Stimulated activated naive B cell treated with anti-CD40 and anti-IgM and Interleukin-4, amounts not matched to agents 10 μg/mL and 1 μg/mL and 100 μg/mL, for 72 hours (primary cell): ENCODE measurements around the gene USF3.

Experiments used
- ATAC-seq, 2 donors: fragments of 150-1000 bp; cut with Tn5 transposase; replicated peaks; 2 replicates each; pipeline ENCODE4 v1.10.0; 2021; ENCODE audit warnings: moderate library complexity in 1 of 2
- DNase-seq: peaks from one replicate; pipeline ENCODE4 v3.0.0; 2021
- H3K27ac Mint-ChIP-seq: one replicate; pipeline ENCODE4 v1.8.0; 2022; ENCODE audit warnings: mild to moderate bottlenecking, mixed read lengths
- H3K27me3 Mint-ChIP-seq, 2 donors: one replicate each; pipeline ENCODE4 v1.8.0; 2022; ENCODE audit warnings: mixed read lengths in 2 of 2
- H3K36me3 Mint-ChIP-seq, 2 donors: one replicate each; pipeline ENCODE4 v1.8.0; 2022; ENCODE audit warnings: mixed read lengths in 2 of 2, mild to moderate bottlenecking in 1 of 2
- H3K4me1 Mint-ChIP-seq, 2 donors: one replicate each; pipeline ENCODE4 v1.8.0; 2022; ENCODE audit warnings: mixed read lengths in 2 of 2, mild to moderate bottlenecking in 1 of 2
- H3K4me3 Mint-ChIP-seq, 2 donors: one replicate each; pipeline ENCODE4 v1.8.0; 2022; ENCODE audit warnings: mild to moderate bottlenecking in 2 of 2, mixed read lengths in 2 of 2, moderate library complexity in 1 of 2
- H3K9me3 Mint-ChIP-seq, 2 donors: one replicate each; pipeline ENCODE4 v1.8.0; 2022; ENCODE audit warnings: mixed read lengths in 2 of 2, mild to moderate bottlenecking in 1 of 2

The USF3 gene, protein sequence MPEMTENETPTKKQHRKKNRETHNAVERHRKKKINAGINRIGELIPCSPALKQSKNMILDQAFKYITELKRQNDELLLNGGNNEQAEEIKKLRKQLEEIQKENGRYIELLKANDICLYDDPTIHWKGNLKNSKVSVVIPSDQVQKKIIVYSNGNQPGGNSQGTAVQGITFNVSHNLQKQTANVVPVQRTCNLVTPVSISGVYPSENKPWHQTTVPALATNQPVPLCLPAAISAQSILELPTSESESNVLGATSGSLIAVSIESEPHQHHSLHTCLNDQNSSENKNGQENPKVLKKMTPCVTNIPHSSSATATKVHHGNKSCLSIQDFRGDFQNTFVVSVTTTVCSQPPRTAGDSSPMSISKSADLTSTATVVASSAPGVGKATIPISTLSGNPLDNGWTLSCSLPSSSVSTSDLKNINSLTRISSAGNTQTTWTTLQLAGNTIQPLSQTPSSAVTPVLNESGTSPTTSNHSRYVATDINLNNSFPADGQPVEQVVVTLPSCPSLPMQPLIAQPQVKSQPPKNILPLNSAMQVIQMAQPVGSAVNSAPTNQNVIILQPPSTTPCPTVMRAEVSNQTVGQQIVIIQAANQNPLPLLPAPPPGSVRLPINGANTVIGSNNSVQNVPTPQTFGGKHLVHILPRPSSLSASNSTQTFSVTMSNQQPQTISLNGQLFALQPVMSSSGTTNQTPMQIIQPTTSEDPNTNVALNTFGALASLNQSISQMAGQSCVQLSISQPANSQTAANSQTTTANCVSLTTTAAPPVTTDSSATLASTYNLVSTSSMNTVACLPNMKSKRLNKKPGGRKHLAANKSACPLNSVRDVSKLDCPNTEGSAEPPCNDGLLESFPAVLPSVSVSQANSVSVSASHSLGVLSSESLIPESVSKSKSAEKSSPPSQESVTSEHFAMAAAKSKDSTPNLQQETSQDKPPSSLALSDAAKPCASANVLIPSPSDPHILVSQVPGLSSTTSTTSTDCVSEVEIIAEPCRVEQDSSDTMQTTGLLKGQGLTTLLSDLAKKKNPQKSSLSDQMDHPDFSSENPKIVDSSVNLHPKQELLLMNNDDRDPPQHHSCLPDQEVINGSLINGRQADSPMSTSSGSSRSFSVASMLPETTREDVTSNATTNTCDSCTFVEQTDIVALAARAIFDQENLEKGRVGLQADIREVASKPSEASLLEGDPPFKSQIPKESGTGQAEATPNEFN (N-terminal part only)

DNA sequence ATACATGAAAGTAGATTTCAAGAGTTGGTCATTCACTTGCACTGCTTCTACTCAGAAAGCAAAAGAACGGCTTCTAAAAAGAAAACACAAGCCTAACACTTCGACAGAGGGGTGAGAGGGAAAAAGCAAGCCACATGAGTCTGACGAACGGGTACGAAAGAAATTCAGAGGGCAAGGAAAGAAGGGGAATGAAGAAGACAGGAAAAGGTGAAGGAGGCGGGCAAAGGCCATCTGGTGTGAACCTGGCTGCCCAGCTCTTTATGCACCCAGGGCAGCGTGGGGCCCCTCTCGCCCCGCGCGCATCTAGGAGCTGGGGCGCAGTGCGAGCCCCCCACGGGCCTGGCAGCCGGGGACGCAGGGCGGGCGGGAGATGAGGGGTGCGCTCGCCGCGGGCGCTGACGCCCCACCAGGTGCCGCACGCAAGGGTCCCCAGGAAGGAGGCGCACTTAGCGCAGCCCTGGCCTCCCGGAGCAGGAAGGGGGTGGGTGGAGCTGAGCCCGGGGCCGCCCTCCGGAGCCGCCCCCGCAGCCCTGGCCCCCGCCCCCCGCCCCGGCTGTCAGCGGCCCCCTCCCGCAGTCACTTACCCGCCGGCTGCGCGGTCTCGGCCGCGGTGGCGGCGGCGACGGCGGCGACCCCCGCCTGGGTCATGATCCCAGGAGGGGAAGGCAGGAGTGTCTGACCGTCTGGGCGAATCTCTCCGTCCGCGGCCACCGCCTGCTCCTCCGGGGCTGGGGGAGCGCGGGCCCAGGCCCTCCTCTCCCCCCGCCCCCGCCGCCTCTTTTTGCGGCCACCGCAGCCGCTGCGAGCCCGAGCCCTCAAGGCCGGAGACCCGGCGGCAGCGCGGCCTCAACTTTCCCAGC lies at the start of gene USF3:
Gene USF3, minus strand, starts transcription at position 857 of the 860 bp plus-strand sequence. CDS start 21,764 bp downstream, outside the sequence.
- peak; percentile 74 for DNase-seq
- Mint-ChIP-seq H3K4me1 (peaks cover 22 to 24% of the 10 kb centered on the region in 2 donors), H3K27ac (peak within 1 kb of the TSS; percentile 99), H3K9me3 (no peaks in the 10 kb centered on the region), H3K36me3 (peaks cover 0 to 4% of the 10 kb centered on the region in 2 donors), H3K4me3 (peak within 1 kb of the TSS in 1 of 2 donors; percentile 99), H3K27me3 (no peaks in the 10 kb centered on the region)
- ATAC-seq = peak; percentile 75 to 78

DNA sequence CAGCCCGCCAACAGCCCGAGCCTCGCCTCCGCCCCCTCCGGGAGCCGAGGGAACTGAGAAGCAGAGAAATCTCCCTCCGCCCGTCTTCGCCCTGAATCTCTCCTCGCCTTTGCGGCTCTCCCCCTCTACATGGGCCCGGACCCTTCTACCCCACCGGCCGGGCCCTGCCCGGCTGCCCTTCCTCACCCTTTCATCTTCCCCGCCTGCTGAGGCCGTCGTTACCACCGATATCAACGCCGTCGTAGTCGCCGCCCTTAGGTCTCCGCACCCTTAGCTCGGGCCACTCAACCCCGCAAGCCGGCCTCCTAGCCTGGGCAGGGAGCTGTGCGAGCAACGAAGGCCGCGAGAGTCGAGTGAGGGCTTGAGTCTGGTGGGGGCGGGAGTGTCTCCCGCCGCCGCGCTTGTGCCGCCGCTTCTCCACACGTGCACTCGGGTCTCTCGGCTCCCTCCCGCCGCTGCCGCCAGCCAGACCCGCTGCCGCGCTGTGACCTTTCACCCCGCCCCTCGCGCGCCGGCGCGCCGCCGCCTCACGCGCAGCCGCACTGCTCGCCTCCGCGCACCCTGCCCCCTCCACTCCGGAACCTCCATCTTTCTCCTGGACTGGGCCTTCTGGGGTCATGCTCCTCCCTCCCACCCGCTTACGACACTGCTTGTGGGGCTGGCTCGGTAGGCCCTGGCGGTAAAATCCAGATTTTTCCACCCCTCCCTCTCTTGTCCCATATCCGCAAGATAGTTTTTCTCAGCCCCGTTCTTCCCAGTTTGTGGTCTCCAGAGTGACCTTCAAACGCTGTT lies 49.5 kb upstream of the USF3 start, which contains the start of gene NAA50:
Gene NAA50, minus strand, starts transcription at position 494 of the 792 bp plus-strand sequence. Its CDS starts 300 bp downstream, at position 194.
- H3K27ac Mint-ChIP-seq = peak within 1 kb of the TSS; percentile 100
- no peaks in the 10 kb centered on the region for H3K27me3 Mint-ChIP-seq
- H3K4me3 Mint-ChIP-seq = peak within 1 kb of the TSS; percentile 88 to 93
- H3K9me3 Mint-ChIP-seq = no peaks in the 10 kb centered on the region
- H3K36me3 Mint-ChIP-seq = peaks cover 8 to 14% of the 10 kb centered on the region in 2 donors
- DNase-seq (peak; percentile 87), ATAC-seq (peak; percentile 77 to 80)
- peaks cover 28 to 69% of the 10 kb centered on the region in 2 donors for H3K4me1 Mint-ChIP-seq

DNA sequence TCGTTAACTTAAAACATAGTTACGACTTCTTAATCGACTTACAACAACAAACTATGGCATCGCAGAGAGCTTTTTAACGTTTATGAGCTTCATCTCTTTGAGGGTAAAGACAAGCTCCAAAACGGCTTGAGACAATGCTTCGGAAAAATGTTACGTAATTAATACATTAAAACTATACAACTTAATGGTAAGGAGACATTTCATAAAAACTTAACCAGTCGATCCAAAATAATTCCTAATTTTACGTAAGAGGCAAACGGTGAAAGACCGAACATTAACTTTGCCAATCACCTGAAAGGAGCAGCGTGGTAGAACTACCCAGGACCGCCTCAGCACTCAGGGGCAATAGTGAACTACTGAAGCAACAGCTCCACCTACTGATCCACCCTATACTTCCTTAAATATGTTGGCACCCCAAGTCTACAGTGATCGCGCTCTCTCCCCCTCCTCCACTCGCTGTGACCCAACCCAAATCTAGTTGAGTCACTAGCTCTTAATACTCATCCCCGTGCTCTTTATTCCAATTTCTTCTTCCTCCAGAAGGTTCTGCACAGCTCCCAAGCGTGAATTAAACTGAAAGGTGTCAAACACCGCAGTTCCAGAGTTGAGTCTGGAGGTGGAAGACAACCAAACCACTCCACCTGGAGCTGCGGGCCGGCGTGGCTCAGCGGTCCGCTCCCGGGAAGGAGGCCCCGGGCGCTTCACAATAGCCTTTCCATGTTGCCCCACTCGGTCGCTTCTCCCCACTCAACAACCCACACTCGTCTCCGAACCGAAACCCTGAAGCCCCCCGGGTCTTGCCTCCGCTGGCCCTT lies 48.7 kb upstream of the USF3 start:
- peak overlapping the region; percentile 100 for H3K27ac Mint-ChIP-seq
- H3K4me3 Mint-ChIP-seq = peak overlapping the region; percentile 88 to 93
- H3K36me3 Mint-ChIP-seq = peaks cover 10 to 15% of the 10 kb centered on the region in 2 donors
- H3K9me3 Mint-ChIP-seq = no peaks in the 10 kb centered on the region
- peak; percentile 70 to 72 for ATAC-seq
- no peaks in the 10 kb centered on the region for H3K27me3 Mint-ChIP-seq
- DNase-seq = peak; percentile 69
- H3K4me1 Mint-ChIP-seq = peaks cover 28 to 73% of the 10 kb centered on the region in 2 donors

DNA sequence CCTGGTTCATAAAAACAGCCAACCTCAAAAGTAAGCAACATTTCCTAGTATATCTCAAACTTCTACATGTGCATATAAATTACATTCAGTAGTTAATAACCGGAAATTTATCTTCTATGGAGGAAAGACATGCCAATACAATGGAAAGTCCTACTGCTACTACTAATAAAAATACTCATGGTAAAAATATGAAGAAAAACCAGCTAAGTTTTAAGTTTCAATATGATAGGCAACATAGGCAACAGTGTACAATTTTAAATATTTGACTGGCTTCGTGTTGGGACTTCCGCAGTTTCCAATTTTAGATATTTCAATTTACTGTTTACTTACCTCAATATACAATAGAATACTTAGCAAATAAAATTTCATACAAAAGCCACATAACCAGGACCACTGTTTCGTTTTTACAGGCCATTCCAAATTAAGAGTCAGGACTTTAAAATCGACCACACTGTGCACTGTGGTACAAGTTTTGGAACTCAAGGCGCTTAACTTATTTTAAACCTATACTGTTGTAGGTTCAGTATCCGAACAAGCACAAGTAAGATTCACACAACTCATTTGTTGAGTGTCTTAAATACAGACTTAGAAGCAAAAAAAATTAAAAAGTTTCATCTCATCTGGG lies 46.7 kb upstream of the USF3 start:
- DNase-seq (no peak), ATAC-seq (no peak)
- Mint-ChIP-seq H3K27me3 (no peaks in the 10 kb centered on the region), H3K27ac (no peak overlapping the region), H3K36me3 (peaks cover 10 to 15% of the 10 kb centered on the region in 2 donors), H3K4me1 (peaks cover 19 to 58% of the 10 kb centered on the region in 2 donors), H3K4me3 (peak overlapping the region; percentile 88 to 93), H3K9me3 (no peaks in the 10 kb centered on the region)

DNA sequence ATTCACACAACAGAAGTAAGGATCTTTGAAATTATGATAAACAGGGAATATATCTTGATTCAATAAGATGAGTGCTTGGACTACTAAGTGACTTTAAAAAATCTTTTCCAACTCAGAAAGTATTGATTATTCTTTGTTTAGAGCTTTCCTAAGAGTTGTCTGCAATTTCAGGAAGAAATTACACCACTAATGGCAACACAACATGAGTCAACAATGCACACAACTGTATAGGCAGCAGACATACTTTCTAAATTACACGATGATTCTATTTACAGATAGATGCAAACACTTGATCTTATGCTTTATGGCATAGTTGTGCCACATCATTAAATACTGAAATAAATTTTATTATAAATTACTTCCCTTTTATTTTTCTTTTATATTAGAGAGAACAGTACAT lies 45.2 kb upstream of the USF3 start:
- Mint-ChIP-seq H3K4me3 (no peak overlapping the region), H3K9me3 (no peaks in the 10 kb centered on the region), H3K4me1 (peaks cover 21 to 65% of the 10 kb centered on the region in 2 donors), H3K36me3 (peaks cover 10 to 15% of the 10 kb centered on the region in 2 donors), H3K27me3 (no peaks in the 10 kb centered on the region), H3K27ac (no peak overlapping the region)
- ATAC-seq = no peak
- DNase-seq = no peak

DNA sequence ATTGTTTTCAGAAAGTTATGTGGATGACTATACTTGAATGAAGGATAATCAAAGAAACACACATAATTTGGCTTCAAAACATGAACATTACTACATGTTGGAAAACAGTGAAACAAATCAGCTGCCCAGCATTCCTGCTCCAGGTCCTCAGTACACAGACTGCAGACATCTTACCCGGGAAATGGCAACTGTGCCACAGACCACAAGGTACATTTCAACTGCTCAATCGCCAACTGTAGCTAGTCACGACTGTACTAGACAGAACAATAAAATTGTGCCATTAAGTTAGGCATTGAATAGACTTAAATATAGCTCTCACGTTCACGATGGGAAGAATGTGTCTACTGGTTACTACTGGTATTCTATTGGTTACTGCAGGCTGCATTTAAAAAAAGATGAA lies 44.6 kb upstream of the USF3 start:
- ATAC-seq = no peak
- Mint-ChIP-seq H3K4me1 (peaks cover 22 to 69% of the 10 kb centered on the region in 2 donors), H3K27ac (no peak overlapping the region), H3K27me3 (no peaks in the 10 kb centered on the region), H3K36me3 (peaks cover 10 to 15% of the 10 kb centered on the region in 2 donors), H3K9me3 (no peaks in the 10 kb centered on the region), H3K4me3 (no peak overlapping the region)
- DNase-seq = no peak

DNA sequence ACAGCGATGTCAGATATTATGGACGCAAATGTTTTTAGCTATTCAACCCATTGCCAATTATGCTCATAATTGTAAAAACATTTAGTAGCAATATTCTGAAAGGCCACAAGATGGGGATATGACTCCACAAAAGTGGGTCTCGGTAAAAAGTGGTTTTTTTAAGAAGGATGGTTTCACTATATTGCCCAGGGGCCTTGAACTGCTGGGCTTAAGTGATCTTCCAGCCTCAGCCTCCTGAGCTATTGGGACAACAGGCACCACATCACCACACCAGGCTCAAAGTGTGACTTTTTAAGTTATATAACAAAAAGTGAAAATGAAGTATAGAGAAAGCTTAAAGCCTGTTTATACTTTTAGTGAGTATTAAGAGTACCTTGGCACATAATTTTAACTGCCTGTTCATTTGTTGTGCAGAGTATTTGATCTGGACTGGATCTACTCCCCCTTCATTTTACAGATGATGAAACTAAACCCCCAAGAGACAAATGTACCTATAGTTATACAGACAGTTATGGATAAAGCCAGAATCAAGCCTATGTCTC lies 40.2 kb upstream of the USF3 start:
- ATAC-seq (peak; percentile 71 to 73), DNase-seq (no peak)
- H3K4me1 Mint-ChIP-seq = peaks cover 19 to 47% of the 10 kb centered on the region in 2 donors
- peak overlapping the region; percentile 26 for H3K27ac Mint-ChIP-seq
- no peaks in the 10 kb centered on the region for H3K27me3 Mint-ChIP-seq
- H3K9me3 Mint-ChIP-seq = no peaks in the 10 kb centered on the region
- no peak overlapping the region for H3K4me3 Mint-ChIP-seq
- H3K36me3 Mint-ChIP-seq = peaks cover 7 to 15% of the 10 kb centered on the region in 2 donors

DNA sequence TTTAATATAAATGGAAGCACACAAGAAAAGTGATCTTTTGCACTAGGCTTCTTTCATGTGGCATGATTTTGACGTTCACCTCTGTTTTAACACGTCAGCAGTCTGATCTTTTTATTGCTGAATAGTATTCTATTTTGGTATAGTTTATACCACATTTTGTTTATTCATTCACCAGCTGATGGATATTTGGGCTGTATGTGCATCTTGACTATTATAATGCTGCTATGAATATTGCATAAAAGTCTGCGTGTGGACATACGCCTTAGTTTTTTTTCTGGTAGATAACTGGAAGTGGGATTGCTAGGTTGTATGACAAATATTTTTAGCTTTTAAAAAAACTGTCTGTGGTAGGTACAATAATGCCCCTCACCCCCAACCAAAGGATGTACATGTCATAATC lies 35.3 kb upstream of the USF3 start:
- Mint-ChIP-seq H3K4me1 (peaks cover 15 to 41% of the 10 kb centered on the region in 2 donors), H3K4me3 (no peak overlapping the region), H3K36me3 (peaks cover 6 to 26% of the 10 kb centered on the region in 2 donors), H3K27ac (peak overlapping the region; percentile 65), H3K27me3 (no peaks in the 10 kb centered on the region), H3K9me3 (no peaks in the 10 kb centered on the region)
- ATAC-seq = no peak
- DNase-seq = no peak

DNA sequence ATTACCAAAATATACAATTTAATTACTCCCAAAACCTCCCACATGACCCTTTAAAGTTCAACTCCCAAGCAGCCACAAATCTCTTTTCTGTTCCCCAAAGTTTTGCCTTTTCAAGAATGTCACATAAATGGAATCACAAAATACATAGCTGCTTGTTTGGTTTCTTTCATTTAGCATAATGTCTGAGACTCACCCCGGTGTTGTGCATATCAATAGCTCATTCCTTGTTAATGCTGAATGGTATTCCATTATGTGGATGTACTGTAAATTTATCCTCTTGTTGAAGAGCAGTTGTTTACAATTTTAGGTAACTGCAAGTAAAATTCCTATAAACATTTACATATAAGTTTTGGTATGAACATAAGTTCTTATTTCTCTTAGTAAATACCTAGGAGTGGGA lies 34.1 kb upstream of the USF3 start:
- Mint-ChIP-seq H3K4me1 (peaks cover 12 to 40% of the 10 kb centered on the region in 2 donors), H3K27ac (no peak overlapping the region), H3K36me3 (peaks cover 7 to 29% of the 10 kb centered on the region in 2 donors), H3K4me3 (no peak overlapping the region), H3K27me3 (no peaks in the 10 kb centered on the region), H3K9me3 (no peaks in the 10 kb centered on the region)
- ATAC-seq (no peak), DNase-seq (no peak)

DNA sequence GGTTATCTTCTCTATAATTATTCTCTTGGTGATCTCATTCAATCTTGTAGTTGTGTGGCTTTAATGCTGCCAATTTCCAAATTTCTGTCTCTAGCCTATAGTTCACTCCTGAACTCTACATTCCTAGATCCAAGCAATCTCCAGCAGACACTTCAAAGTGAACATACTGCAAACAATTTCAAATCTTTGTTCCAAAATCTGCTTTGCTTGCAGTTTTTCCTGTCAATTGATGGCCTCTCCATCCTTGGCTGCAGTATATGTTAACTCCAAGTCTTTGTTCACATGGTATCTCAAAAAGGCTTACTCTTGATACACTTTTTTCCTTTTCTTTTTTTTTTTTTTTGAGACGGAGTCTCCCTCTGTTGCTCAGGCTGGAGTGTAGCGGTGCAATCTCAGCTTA lies 32.2 kb upstream of the USF3 start:
- H3K27ac Mint-ChIP-seq = no peak overlapping the region
- no peak for DNase-seq
- H3K4me3 Mint-ChIP-seq = no peak overlapping the region
- peaks cover 11 to 33% of the 10 kb centered on the region in 2 donors for H3K36me3 Mint-ChIP-seq
- H3K27me3 Mint-ChIP-seq = no peaks in the 10 kb centered on the region
- peaks cover 13 to 40% of the 10 kb centered on the region in 2 donors for H3K4me1 Mint-ChIP-seq
- no peak for ATAC-seq
- H3K9me3 Mint-ChIP-seq = no peaks in the 10 kb centered on the region

DNA sequence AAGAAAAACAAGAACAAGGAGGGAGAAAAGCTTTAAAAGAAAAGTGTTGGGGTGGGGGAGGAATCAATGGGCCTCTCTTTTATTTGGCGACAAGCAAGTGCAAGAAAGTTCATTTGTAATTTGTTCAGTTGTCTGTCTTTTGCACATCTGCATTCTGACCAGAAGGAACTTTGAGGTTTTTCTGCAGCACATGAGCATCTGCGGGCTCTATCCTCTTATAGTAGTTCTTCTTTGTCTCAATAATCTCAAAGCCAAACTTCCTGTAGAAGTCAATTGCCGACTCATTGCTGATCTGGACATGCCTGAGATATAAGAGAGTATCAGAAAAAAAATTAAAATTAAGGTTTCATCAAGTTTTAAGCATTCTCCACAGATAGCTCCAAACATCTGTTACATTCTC lies 25.2 kb upstream of the USF3 start:
- H3K27ac Mint-ChIP-seq = no peak overlapping the region
- peaks cover 7 to 10% of the 10 kb centered on the region in 2 donors for H3K4me1 Mint-ChIP-seq
- ATAC-seq = no peak
- H3K9me3 Mint-ChIP-seq = no peaks in the 10 kb centered on the region
- DNase-seq = no peak
- no peaks in the 10 kb centered on the region for H3K27me3 Mint-ChIP-seq
- no peak overlapping the region for H3K4me3 Mint-ChIP-seq
- H3K36me3 Mint-ChIP-seq = peaks cover 21 to 35% of the 10 kb centered on the region in 2 donors
